ENCODE results near the gene WBP1.

WBP1 gene

GRCh38 chr2:74504591-74504990 lies 46.4 kb downstream of the WBP1 start:
- no peak for TF ChIP-seq CTCF (IDR thresholded peaks at IDR 0.05)
- no peak overlapping the region for H3K9ac ChIP-seq
- peaks cover 4% of the 10 kb centered on the region for H3K79me2 ChIP-seq
- no peak overlapping the region for H3K27ac ChIP-seq
- H3K36me3 ChIP-seq (ENCODE audit: control insufficient read depth, insufficient read depth, low read length), result no peaks in the 10 kb centered on the region
- H3K4me1 ChIP-seq, result peaks cover 17% of the 10 kb centered on the region
- no peak overlapping the region for H3K4me3 ChIP-seq (ENCODE audit: low read depth, low read length)
- H3K4me2 ChIP-seq (ENCODE audit: low read length), result no peak overlapping the region
- H3K27me3 ChIP-seq (ENCODE audit: control insufficient read depth, insufficient read depth, low read length), result no peaks in the 10 kb centered on the region
- no peaks in the 10 kb centered on the region for H3K9me3 ChIP-seq (ENCODE audit: control insufficient read depth, low read length)
- no peak overlapping the region for H2AFZ ChIP-seq

- Histone ChIP-seq H3K4me2 (ENCODE audit: low read length) (peak overlapping the region; percentile 11), H3K9ac (no peak overlapping the region), H3K4me3 (ENCODE audit: low read depth, low read length) (no peak overlapping the region), H3K4me1 (peaks cover 17% of the 10 kb centered on the region), H3K79me2 (peaks cover 4% of the 10 kb centered on the region), H3K36me3 (ENCODE audit: control insufficient read depth, insufficient read depth, low read length) (no peaks in the 10 kb centered on the region), H3K9me3 (ENCODE audit: control insufficient read depth, low read length) (no peaks in the 10 kb centered on the region), H2AFZ (no peak overlapping the region), H3K27ac (no peak overlapping the region), H3K27me3 (ENCODE audit: control insufficient read depth, insufficient read depth, low read length) (no peaks in the 10 kb centered on the region)
- TF ChIP-seq CTCF (IDR thresholded peaks at IDR 0.05), result no peak
Measured at GRCh38 chr2:74505448-74506246, 47.4 kb downstream of the WBP1 start.

- Histone ChIP-seq H3K36me3 (ENCODE audit: control insufficient read depth, insufficient read depth, low read length) (no peaks in the 10 kb centered on the region), H2AFZ (peak within 1 kb of the TSS; percentile 99), H3K4me1 (peaks cover 17% of the 10 kb centered on the region), H3K4me3 (ENCODE audit: low read depth, low read length) (peak within 1 kb of the TSS; percentile 91), H3K4me2 (ENCODE audit: low read length) (peak within 1 kb of the TSS; percentile 89), H3K9ac (peak within 1 kb of the TSS; percentile 70), H3K79me2 (peaks cover 4% of the 10 kb centered on the region), H3K9me3 (ENCODE audit: control insufficient read depth, low read length) (no peaks in the 10 kb centered on the region), H3K27ac (peak within 1 kb of the TSS; percentile 98), H3K27me3 (ENCODE audit: control insufficient read depth, insufficient read depth, low read length) (no peaks in the 10 kb centered on the region)
- TF ChIP-seq CTCF (IDR thresholded peaks at IDR 0.05), result peak; percentile 24
Measured at GRCh38 chr2:74507145-74507925, 49.1 kb downstream of the WBP1 start, which contains the start of gene PCGF1. PCGF1 (minus strand) TSS chr2:74507695; CDS start chr2:74507668, 27 bp downstream.

- Histone ChIP-seq H3K4me1 (peaks cover 17% of the 10 kb centered on the region), H3K9ac (no peak overlapping the region), H3K27me3 (ENCODE audit: control insufficient read depth, insufficient read depth, low read length) (no peaks in the 10 kb centered on the region)
Measured at GRCh38 chr2:74507926-74508520, 49.8 kb downstream of the WBP1 start.

More at GRCh38 chr2:74507926-74508520, 49.8 kb downstream of the WBP1 start:
- Histone ChIP-seq H3K79me2 (peaks cover 4% of the 10 kb centered on the region), H2AFZ (peak overlapping the region; percentile 99), H3K36me3 (ENCODE audit: control insufficient read depth, insufficient read depth, low read length) (no peaks in the 10 kb centered on the region), H3K27ac (peak overlapping the region; percentile 98), H3K4me3 (ENCODE audit: low read depth, low read length) (peak overlapping the region; percentile 91), H3K9me3 (ENCODE audit: control insufficient read depth, low read length) (no peaks in the 10 kb centered on the region), H3K4me2 (ENCODE audit: low read length) (peak overlapping the region; percentile 89)
- no peak for TF ChIP-seq CTCF (IDR thresholded peaks at IDR 0.05)
